HCT116 (cell line): Measurements from ENCODE around the gene DNM2.

Experiments
- CBX3 ChIP-seq: IDR thresholded peaks from 2 replicates; pipeline ENCODE4 v1.6.1; 2012; ENCODE audit warnings: low read depth
- POLR2A ChIP-seq: IDR thresholded peaks from 2 replicates; pipeline ENCODE4 v1.7.0; 2011; ENCODE audit warnings: borderline replicate concordance; ENCODE audit not compliant: insufficient read depth, insufficient read length; ENCODE audit errors: extremely low read depth
- RAD21 ChIP-seq: IDR thresholded peaks from 2 replicates; pipeline ENCODE4 v1.6.1; 2012; ENCODE audit warnings: low read depth, mild to moderate bottlenecking

GRCh38 chr19:10774893-10775292 is 57.0 kb downstream of the DNM2 start:
- TF ChIP-seq CBX3 (no peak), RAD21 (no peak), POLR2A (no peak)
